HG03571 (cell line): ENCODE results near the gene MACROH2A1.

ENCODE experiments used
- ATAC-seq: cut with Tn5 transposase; IDR thresholded peaks from one replicate; pipeline ENCODE4 v1.9.1; 2021; ENCODE audit not compliant: unreplicated experiment

MACROH2A1 gene

GRCh38 chr5:135319458-135319857, 79.6 kb downstream of the MACROH2A1 start:
- ATAC-seq = no peak

- ATAC-seq = no peak
Observed at GRCh38 chr5:135318924-135319323, 80.1 kb downstream of the MACROH2A1 start.

DNA sequence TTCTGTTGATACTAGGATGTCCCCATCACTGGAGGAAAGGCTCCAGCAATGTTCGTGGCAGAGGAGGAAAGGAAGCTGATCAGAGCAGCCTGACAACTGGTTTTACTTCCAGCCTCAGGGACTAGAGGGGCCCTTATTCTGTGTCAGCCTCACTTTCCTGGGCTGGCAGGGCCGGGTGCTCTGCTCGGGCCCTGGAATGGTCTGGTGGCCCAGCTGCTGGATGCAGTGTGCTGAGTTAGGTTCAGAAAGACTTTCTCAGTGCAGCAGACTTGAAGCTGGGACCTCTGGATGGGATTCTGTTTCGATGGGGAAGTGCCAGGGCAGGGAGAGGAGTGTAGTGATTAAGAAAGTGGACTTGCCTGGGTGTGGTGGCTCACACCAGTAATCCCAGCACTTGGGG, 81.0 kb downstream of the MACROH2A1 start:
- no peak for ATAC-seq

- no peak for ATAC-seq
Observed at GRCh38 chr5:135317286-135317685, 81.7 kb downstream of the MACROH2A1 start.

- no peak for ATAC-seq
Observed at GRCh38 chr5:135315386-135315785, 83.6 kb downstream of the MACROH2A1 start.

DNA sequence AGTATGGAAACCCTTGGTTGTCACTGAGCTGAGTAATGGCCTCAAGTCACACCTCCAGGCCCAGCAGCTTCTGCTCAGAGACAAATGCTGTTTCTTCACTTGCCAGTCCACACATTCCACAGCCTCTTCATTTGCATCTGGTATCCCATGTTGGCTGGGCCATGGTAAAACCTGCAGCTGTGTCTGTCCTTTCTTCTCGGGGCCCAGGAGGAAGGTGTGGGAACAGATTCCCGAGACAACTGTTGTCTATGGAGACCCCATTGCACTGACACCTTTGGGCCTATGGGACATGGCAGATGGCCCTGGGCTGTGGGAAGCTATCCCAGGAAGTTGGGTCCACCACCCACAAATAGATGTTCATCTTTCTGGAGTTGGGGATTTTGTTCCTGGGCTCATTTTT, 85.1 kb downstream of the MACROH2A1 start:
- ATAC-seq = no peak

GRCh38 chr5:135313405-135313804, 85.6 kb downstream of the MACROH2A1 start:
- no peak for ATAC-seq

GRCh38 chr5:135312255-135312935, 86.6 kb downstream of the MACROH2A1 start:
- ATAC-seq = no peak

DNA sequence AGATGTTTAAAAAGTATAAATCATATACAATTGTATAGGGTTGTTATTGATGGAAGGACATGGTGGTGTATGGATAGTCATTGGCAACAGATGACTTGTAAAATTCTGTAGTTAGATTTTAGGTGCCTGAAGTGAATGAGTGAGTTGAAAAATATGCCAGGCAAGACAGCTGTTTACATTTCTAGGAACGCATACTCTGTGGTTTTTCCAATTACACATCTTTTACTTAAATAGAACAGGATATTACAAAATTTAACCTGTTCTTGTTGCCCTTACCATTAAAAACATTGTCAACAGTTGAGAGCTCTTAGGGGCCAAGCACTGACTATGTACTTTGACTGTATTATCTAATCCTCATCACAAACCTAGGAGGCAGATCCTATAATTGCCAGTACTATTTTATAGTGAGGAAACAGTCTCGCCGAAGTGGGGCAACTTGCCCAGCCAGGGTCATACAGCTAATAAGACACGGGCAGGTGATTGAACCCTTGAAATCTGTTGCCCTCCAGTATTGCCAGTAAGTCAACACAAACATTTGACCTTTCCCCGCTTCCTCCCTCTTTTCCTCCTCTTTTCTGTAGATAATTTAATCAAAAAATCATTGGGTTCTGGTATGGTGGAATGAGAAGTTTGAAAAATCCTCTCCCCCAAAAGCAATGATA, 88.6 kb downstream of the MACROH2A1 start:
- no peak for ATAC-seq

DNA sequence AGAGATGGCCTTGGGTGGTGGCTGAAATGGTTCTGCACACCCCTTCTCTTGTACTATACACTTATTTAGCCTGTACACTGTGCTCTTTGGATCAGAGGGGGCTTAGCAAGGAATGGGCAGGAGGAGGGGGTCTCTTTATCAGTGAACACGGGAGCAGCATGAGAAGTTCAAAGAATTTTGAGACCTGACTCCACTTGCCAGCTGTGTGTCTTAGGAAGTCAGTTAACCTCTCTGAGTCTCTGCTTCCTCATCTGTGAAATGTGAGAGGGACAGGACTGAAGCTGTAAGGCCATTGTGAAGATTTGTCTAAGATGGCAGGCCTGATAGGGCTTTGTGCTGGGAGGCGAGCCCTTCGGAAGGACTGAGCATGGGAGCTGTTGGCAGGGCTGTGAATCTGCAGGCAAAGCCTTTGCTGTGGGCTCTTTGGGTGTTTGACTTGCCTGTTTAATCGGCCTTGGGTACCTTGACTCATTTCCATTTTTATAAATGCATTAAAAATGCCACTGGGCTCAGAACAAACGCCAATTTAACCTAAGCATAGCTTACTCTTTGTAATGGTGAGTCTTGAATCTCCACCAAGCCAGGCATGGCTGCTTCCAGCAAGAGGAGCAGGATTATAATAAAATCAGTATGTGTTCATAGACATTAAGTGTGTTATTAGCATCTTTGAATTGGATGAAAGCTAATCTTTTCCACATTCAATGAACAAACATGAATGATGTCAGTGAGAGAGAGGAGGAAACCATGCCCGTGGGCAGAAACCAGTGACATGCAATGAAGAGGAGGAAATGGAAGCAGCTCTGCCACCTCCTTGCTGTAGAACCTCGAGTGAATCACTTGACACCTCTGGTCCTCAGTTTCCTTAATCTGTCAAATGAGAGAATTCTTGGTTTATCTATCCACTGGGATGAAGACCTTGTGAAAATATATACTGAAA, 89.4 kb downstream of the MACROH2A1 start:
- no peak for ATAC-seq

DNA sequence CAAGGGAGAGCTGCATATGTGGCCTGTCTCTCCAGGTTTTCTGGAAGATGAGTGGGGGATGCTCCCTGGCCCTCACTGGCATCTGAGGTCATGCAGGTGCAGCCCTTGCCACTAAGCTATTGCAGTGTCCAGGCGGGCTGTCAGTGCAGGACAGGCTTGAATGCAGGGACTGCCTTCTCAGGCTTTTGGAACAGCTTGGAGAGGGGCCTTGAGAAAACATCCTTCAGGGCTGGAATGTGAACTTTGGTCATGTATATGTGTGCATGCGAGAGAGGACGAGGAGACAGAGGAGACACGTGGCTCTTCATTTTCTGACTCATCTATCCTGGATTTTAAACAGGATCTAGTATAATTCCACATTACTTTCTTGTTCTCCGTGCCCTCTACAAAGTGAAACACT, 90.3 kb downstream of the MACROH2A1 start:
- ATAC-seq = no peak

DNA sequence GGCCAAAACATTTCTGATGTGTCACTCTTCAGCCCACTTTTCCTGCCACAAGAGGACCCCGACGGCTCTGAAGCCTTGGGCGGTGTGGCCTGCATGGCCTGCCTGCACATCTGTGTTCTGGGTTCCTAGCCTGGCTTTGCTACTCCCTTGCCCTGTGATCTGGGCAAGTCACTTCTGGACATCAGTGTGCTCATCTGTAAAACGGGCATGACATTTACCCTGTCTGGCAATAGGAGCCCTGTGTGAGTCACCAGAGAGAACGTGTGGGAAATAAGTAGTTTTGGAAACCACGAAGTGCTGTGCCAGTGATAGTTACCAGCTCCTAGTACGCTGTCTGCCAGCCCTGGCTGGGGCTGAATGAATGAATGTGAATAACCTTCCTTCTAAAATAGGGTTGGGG, 90.8 kb downstream of the MACROH2A1 start:
- no peak for ATAC-seq

GRCh38 chr5:135307143-135307903, 91.7 kb downstream of the MACROH2A1 start:
- ATAC-seq = no peak

DNA sequence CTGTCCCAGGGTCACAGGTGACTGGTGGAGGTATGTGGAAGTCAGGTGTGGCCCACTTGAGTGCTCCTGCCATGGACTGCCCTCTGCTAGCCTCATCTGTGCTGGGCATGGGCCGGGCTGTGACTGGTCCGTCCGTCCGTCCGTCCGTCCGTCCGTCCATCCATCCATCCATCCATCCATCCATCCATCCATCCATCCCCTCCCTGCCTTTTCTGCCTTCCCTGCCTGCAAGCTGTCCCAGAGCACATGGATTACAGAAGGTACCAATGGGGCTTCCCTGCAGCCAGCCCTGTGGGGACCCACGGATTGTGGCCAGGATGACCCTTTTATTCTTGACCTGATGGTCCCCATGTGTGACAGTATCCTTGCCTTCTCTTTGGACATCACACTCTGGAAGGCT, 92.5 kb downstream of the MACROH2A1 start:
- no peak for ATAC-seq

GRCh38 chr5:135304352-135305221, 94.4 kb downstream of the MACROH2A1 start:
- no peak for ATAC-seq

DNA sequence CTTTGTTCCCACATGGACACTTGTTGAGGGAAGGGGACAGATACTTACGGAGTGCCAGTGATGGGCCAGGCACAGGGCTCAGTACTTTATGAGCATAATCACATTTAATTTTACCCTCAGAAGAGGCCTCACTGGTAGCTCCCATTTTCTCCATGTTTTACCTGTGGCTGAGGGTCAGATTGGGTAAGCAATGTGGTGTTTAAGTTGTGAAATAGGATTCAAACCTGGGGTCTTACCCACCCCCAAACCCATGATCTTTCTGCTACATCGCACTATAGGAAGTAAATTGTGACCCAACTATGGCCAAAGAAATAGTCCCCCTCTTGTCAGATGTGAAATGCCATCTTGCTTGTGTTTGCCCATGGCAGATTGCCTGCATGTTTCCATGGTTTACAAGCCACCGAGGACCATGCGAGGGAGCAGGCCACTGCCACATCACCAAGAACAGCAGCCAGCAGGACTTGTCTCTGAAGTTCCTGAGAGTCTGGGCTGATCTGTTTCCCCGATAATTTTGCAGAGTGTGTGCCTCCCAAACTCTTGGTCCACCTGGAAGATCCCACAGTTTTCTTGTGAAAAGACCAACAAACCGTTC, 95.4 kb downstream of the MACROH2A1 start:
- ATAC-seq = no peak

DNA sequence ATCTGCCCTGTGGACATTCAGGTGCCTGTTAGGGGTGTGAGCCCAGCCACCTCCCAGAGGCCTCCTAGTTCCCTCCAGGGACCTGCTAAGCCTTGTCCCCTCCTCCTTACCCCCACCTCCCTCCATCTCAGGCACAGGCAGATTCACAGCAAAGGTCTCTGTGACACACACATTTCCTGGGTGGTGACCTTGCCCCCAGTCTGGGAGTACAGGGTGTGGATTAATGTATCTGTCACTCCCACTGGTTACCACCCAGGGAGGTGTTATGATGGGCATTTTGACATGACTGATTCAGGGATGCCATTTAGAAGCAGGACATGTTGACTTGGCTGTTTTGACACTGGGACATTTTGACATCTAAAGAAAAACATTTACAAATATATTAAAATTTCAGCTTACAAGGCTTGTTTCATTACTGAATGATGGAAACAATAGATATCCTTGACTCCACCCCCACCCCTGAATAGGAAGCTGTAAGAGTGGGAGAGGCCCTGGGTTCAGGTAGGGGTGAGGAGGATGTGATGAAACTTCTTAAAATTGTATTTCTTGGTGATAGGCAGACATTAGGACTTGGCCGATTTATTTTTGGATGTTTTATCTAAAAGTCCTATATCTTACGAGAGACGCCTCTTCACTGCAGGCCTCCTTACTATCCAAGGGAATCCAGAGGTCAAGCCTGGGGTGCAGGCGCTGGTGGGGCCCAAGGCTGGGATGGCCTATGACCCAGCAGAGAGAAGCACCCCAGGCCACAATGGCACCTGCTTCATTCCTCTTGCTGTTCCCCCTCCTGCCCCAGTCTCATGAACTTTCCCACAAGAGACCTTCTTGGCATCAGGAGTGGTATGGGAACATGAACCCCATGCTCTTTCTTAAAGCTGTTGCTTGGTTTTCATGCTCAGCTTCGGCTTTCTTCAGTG, 101.9 kb downstream of the MACROH2A1 start:
- no peak for ATAC-seq

DNA sequence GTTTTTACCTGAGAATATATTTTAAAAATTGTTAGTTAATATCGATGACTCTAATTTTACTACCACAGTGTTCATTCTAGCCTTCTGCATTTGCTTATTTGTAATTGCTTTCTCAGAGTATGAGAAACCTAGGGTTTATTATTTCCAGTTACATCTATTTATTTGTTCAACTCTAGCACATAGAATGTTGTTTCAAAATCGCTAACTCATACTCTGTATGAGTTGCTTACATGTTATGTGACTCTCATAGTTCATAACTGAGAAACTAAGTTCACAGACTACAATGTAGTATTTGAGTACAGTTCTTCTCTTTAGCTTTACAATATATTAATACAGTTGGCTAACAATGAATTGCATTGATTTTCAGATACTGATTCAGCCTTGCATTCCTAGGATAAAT, 103.2 kb downstream of the MACROH2A1 start:
- no peak for ATAC-seq

- no peak for ATAC-seq
Observed at GRCh38 chr5:135294793-135295192, 104.2 kb downstream of the MACROH2A1 start.
